SKM-1 (cell line): Measurements from ENCODE around the gene AIG1.

ENCODE experiments used
- DNase-seq: peaks from one replicate; lab custom pipeline; 2025; ENCODE audit not compliant: unreplicated experiment; lab: John Stamatoyannopoulos, UW

AIG1 gene

DNA sequence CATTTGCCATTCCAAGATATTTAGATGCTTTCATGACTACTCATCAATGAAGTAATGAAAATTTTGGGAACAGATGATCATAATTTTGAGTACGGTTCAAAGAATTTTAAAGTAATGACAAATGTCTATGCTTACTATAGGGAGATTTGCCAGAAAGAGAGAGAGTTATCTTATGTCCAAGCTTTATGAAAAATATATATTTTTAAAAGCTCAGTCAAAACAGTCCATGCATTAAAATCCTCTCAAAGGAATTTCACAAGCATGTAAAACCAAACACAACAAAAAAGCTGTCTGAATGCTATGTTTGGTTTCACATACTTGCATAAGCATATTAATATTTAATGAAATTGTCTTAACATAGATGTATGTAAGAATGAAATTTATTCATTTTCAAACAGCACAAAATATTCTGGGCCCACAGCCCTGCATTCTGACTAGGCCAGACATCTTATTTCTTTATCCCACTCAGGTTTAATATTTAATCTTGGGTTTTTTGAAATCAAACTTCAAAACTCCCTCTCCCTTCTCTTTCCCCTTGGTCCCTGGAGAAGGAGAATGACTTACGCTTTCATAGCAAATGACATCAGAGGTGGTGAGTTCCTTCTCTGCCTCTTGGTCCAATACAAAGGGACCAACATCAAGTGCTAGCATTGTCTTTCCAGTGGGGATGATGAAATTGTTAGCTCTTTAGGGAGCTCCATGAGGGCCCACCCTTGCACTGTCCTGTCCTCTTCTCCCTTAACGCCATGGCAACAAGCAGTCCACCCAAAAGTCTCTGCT lies 295.6 kb downstream of the AIG1 start:
- DNase-seq, result no peak

DNA sequence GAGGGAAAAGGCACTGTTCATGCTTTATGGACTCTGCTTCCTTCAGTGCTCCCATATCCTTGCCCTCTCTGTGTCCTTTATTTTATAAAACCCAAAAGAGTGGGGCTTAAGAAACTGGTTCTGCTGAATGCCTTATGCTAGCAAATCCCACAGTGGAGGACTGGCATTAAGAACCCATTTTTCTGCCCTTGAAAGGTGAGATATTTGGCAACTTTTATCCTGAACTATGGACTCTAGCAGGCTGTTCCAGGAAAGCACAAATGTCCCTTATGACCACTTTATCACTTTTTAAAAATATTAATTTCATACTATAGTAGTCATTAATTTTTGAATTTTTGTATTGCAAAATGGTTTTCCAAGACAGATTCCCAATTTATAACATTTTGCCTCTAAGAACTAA lies 296.5 kb downstream of the AIG1 start:
- no peak for DNase-seq

DNA sequence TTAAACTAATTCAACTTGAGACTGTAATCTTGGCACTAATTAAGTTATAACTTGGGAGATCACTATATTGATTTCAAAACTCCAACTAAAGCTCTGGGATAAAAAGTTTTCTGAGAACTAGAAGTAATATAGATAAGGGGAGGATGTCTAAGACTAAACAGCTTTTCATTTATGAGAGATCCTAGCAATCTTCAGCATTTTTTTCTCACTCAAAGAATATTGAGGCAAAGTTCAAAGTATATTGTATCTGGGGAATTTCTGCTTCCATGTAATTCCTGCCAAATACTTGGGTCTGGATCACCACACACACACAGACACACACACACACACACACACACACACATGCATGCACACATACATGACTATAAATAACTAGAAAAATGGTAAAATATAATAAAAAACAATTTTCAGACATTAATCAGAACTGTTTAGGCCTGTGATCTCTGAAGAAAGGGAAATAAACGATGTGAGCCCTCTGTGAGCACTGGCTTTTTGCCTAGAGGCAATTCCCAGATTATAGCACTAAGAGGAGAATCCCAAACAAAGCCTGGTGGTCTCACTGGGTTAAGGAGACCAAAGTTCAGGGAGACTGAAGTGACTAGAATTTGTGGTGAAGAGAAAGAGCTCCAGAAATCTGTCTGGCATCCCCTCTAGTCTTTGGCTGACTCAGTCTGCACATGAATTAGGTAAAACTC lies 297.0 kb downstream of the AIG1 start:
- no peak for DNase-seq

DNA sequence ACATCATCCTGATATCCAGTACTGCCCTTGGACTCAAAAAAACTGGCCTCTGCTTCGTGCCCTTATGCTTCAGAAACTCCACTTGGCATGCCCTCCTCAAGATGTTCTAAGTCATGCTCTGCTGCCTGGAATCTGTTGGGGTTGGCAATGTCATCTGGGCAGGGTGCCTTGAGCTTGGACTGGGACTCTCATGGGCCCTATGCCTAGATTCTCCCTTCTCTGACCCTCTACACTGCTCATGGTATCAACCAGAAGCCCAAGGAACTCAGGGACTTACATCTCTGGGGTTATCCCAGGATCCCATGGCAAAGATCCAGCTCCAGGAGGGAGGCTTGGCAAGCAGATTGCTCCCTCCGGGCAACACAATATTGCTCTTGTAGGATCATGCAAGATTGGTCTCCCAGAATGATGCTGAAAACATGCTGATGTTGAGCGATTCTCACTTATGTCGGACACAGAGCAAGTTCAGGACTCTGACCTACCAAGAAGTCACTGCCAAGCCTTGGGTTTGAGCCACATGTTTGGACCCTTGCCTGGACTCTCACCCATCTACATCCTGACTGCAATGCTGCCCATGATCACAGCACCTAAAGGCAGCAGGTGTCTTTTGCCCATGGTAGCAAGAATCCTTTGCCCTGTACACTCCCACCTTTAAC lies 301.0 kb downstream of the AIG1 start:
- DNase-seq, result no peak

DNA sequence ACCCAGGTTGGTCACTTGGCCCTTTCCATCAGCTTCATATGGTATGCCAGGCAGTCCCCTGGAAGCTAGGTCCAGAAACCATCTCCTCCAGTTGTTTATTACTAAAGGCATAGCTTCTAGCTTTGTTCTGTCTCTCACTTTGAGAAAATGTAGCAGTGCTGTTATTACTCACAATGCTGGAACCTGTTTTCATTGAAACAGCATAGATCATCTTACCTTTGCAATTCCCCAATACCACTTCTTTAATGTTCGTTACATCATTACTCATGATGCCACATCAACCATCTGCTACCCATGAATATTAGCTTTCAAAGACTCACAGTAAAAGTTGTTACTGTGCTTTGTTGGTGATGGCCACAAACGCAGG lies 301.5 kb downstream of the AIG1 start:
- no peak for DNase-seq

DNA sequence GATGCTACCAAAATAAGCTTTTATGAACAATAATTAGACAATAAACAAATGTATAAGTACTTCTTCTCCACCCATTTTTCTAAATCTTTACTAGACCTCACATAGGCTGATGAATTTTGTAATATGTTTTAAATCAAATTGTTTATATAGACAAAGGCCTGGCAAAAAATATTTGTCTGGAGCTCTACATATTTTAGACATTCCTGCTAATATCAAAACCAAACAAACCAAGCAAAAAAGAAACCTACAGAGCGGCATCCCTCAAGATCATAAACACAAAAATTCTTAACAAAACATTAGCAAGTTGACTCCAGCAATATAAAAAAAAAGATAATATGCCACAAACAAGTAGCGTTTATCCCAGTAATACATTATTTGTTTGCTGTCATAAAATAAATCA lies 302.6 kb downstream of the AIG1 start:
- no peak for DNase-seq

DNA sequence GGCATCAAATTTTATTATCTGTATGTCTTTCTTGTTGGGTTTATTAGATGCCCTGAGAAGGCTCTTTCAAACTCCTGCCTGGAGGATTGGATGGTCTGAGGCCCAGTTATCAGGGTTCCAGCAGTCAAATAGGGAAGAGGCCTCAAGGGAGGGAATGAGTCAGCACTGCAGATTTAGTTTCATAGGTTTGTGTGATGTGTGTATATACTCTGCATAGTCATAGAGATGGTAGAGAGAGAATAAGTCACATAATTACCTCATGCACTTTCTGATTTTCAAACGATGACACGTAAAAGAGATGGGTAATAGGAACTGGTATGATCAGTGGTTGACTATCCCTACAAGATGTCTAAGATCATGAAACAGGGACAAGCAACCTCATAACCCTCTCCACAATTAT lies 307.7 kb downstream of the AIG1 start:
- DNase-seq, result no peak

DNA sequence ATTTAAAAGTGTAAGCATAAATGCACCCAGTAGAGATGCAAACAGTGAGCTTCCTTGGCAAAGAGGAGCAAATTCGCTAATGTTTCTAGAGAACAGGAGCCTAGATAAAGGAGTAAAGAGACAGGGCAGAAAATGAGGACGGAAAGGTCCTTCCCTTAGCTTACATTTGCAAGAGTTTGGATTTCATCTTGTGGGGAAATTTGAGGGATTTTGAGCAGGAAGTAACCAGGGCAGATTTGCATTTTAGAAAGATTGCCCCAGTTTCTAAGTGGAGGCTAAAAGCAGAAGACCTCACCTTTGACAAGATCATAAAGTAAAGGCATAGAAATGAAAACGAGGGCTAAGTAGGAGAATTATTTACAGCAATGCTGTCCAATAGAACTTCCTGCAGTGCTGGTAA lies 309.3 kb downstream of the AIG1 start:
- DNase-seq, result no peak

DNA sequence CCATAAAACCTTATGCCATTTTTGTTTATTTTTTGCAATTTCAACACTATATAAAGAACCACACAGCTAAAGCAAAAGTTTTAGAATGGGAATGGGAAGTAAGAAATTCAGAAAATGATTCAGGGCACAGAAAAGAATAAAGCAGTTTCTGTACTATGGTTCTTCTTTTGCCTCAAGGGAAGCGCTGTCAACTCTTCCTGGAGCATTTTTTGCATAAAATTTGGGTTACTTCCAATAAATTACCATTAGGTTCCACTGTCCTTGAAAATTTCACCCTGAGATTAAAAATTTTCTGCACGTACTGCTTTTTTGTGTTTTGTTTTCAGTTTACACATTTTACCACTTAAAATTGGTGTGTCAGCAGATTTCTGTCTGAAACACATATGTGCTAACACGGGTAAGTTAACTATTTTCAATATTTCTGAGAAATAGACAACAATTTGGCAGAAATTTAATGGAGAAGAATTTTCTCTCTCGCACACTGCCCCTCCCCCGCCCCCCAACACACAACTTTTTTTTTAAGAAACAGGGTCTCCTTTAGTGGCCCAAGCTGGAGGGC lies 310.2 kb downstream of the AIG1 start:
- DNase-seq, result no peak

DNA sequence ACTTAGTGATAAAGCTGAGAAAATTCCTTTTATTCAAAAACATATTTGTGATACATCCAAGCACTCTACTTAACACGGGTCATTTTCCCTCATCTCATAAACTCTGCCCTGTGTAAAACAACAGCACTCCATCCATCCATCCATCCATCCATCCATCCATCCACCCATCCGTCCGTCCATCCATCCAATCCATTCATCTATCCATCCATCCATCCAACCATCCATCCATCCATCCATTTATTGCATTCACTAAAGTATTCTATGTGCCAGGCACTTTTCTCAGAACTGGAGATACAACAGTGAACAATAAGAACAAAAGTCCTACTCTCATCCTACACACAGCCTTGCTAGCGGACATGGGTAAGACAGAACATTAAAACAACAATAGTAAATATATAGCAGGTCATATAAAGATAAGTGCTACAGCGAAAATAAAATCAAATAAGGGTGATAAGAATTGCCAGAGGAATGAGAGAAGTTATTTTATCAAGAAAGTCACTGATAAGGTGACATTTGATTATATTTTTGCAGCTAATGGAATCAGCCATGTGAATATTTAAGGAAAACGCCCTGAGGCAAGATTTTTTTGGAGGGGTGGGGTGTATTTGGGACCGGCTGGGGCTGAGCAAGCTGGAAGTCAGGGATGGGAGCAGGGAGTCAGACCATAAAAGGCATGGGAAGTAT lies 311.7 kb downstream of the AIG1 start:
- no peak for DNase-seq

DNA sequence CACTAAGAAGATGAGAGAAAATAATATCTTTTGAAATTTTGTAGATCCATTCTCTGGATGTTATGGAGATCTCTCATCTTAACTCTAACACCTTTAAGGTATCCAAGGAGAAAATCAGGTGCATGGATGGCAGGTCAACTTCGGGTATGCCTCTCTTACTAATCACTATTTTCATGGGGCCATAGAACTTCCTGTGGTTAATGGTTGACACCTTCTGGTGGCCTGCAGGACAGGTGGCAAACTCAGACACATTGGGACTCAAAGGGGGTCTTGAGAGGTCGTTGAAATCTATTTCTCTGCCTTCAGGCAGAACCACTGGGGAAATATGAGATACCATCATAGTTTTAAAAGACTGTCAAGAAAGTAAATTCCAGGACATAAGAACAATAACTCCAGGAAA lies 313.3 kb downstream of the AIG1 start:
- DNase-seq, result no peak

DNA sequence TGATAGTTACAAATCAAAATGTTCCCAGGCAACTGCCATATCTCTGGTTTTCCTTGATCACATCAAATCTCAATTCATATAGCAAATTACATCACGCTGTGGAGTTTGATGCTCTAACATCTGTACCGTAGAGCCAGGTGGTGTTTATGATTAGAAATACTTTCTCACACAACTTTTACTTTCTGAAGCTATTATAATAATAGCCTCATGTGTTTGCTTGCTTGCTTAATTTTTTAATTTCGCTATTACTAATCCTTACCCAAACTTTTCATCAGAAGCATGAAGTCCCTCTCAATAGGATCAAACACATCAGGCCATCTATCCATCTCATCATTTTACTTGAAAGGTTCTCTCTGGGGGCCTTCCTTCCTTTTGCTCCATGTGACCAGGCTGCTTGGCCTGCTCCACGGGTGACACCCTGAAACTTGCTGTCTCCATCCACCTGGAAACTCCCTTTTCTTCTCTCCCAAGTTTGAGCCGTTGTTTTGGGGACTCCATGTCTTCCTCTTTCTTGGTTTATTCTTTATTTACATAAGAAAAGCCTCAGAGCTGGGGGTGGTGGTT lies 314.4 kb downstream of the AIG1 start:
- no peak for DNase-seq

DNA sequence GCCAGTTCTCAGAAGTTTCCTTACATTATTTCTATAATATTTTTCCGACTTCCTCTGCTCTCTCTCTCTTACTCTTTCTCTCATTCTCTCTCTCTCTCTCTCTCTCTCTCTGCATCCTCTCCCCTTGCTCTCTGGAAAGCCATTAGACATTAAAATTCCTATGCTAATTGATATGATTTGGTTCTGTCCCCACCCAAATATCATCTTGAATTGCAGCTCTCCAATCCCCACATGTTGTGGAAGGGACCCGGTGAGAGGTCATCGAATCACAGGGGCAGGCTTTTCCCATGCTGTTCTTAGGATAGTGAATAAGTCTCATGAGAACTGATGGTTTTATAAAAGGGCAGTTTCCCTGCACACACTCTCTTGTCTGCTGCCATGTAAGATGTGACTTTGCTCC lies 315.7 kb downstream of the AIG1 start:
- no peak for DNase-seq

DNA sequence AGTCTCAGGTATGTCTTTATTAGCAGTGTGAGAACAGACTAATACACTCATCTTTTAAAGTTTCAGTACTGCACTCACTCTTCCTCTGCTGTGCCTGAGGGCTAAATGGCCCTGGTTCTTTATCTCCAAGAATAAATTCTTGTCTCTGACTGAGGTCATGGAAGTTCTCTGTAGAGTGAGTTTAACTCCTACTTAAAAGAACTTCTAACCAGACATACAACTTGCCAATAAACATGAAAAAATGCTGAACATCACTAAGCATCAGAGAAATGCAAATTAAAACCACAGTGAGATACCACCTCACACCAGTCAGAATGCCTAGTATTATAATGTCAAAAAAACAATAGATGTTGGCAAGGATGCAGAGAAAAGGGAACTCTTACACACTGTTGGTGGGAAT lies 316.2 kb downstream of the AIG1 start:
- no peak for DNase-seq

DNA sequence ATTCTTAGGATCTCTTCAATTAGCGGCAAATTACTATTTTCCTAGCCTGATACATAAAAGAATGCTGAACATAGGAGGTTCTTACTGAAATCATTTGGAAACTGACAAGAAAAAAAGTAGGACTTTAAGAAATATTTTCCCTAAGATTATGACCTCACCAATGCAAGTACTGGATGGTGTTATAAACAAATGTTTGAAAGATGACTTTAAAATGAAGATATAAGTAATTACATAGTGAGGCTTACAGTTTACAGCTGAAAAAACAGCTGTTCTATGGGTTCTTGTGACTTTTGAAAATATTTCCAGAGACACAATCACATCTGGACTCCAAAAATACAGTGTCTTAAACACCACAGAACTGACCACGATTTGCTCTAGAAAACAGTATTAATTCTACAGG lies 324.9 kb downstream of the AIG1 start:
- DNase-seq, result no peak

DNA sequence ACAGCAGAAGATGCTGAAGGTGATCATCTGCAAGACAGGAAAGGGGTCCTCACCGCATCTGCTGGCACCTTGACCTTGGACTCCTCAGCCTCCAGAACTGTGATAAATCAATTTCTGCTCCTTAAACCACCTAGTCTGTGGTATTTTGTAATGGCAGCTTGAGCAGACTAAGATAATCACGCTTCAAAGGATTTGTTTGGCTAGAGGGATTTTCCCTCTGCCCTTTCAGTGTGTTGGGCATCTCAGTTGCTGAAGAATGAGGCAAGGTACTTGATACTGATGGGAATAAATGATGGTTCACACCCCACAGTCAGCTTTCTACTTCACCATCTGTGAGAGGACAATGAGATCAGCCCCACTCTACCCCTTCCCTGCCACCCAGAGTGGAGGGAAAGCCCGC lies 329.6 kb downstream of the AIG1 start:
- no peak for DNase-seq
